ENCODE measurements around the gene TRPM3. TPM values are rescaled to one million over a fixed set of nuclear protein-coding genes. Genes with fewer than 3 reads are reported as not detected.

TRPM3 gene
- total RNA-seq, 1 experiment from 2014 or later: 0.03 TPM

DNA sequence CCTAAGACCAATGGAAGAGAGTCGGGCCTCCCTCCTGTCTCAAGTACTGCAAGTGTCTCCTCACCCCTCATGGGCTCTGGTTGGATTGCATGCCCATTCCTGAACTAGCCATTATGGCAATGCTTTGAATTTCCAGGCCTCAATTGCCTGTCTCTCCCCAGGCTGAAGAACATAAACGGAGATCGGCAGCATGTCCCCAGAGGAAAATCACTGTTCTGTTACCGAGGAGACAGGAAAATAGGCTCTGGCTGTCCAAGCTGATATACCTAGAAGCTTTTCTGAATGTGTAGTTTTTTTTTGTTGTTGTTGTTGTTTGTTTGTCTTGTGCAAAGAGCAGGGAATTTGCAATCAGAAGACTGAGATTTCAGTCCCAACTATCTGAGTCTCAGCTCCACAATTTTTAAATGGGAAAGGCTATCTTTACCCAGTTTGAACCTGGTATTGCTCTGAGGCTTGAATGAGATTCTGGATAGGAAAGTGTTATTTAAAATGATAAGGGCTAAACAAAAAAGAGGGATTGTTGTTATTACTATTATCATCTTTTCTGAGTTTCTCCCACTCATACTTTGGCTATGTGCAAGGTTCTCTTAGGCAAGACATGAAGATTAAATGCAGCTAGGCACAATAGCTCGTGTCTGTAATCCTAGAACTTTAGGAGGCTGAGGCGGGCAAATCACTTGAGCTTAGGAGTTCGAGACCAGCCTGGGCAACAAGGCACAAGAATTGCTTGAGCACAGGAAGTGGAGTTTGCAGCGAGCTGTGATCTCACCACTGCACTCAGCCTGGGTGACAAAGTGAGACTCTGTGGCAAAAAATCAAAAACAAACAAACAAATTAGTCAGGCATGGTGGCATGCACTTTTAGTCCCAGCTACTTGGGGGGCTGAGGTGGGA, 629.7 kb downstream of the TRPM3 start:
- peak in 1 of 2 experiments; percentile 10 for DNase-seq (ENCODE audit: low read depth in 1 of 2, low spot score in 2 of 2)

GRCh38 chr9:70490478-70490877, 630.9 kb downstream of the TRPM3 start:
- Histone ChIP-seq H3K4me3 (no peak overlapping the region), H3K9me3 (replicated peaks) (no peaks in the 10 kb centered on the region), H3K36me3 (no peaks in the 10 kb centered on the region), H3K27me3 (replicated peaks) (no peaks in the 10 kb centered on the region), H3K4me1 (replicated peaks) (peaks cover 12% of the 10 kb centered on the region), H3K27ac (no peak overlapping the region)
- DNase-seq (ENCODE audit: low read depth in 1 of 2, low spot score in 2 of 2): no peak

More for the DNA sequence above, 629.7 kb downstream of the TRPM3 start:
- H3K4me3 ChIP-seq: no peak overlapping the region
- H3K27ac ChIP-seq: no peak overlapping the region
- no peaks in the 10 kb centered on the region for H3K36me3 ChIP-seq
- no peaks in the 10 kb centered on the region for H3K27me3 ChIP-seq (replicated peaks)
- no peaks in the 10 kb centered on the region for H3K9me3 ChIP-seq (replicated peaks)
- H3K4me1 ChIP-seq (replicated peaks): peaks cover 12% of the 10 kb centered on the region

DNA sequence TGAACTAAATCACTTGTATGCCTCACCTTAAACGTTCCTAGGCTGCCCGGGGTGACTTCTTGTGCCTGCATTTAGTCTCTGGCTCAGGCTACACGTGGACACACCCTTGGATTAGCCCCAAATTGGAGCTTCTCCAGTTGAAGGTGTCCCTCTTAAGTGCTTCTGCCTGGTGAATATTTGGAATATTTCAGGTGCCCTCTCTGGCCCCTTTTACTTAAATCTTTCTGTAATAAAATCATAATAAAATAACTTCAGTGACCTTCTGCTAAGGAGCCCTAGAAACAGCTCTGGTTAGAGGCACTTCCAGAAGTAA, 632.7 kb downstream of the TRPM3 start:
- Histone ChIP-seq H3K36me3 (no peaks in the 10 kb centered on the region), H3K4me3 (no peak overlapping the region), H3K27me3 (replicated peaks) (no peaks in the 10 kb centered on the region), H3K4me1 (replicated peaks) (peaks cover 12% of the 10 kb centered on the region), H3K27ac (no peak overlapping the region), H3K9me3 (replicated peaks) (no peaks in the 10 kb centered on the region)
- DNase-seq (ENCODE audit: low read depth in 1 of 2, low spot score in 2 of 2): no peak

DNA sequence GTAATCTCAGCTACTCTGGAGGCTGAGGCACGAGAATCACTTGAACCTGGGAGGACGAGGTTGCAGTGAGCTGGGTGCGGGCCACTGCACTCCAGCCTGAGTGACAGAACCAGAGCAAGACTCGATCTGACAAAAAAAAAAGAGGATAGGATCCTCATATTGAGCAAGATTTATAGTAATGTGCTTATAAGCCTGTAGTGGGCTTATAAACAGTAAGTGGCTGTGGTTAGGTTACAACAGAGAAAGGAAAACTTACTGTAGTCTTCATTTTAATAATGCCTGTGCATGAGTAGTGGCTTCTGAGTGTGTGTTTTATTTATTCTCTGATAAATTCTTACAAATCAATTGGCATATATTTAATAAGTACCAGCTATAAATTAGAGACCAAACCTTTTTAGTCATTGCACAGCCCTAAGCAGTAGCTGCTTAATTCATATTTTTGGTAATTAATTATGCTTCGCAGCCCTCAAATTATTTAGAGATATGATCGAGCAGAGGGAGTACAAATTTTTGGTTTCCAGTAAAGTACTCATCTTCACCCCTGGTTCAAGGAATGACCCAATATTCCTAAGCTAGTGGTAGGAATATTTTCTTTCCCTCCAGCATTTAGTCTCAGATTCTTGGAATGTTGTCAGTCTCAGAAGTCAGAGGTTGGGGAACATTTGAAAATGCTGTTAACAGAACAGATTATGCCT, 633.2 kb downstream of the TRPM3 start:
- Histone ChIP-seq H3K27me3 (replicated peaks) (no peaks in the 10 kb centered on the region), H3K27ac (no peak overlapping the region), H3K4me3 (no peak overlapping the region), H3K36me3 (no peaks in the 10 kb centered on the region), H3K9me3 (replicated peaks) (no peaks in the 10 kb centered on the region), H3K4me1 (replicated peaks) (peaks cover 12% of the 10 kb centered on the region)
- no peak for DNase-seq (ENCODE audit: low read depth in 1 of 2, low spot score in 2 of 2)

DNA sequence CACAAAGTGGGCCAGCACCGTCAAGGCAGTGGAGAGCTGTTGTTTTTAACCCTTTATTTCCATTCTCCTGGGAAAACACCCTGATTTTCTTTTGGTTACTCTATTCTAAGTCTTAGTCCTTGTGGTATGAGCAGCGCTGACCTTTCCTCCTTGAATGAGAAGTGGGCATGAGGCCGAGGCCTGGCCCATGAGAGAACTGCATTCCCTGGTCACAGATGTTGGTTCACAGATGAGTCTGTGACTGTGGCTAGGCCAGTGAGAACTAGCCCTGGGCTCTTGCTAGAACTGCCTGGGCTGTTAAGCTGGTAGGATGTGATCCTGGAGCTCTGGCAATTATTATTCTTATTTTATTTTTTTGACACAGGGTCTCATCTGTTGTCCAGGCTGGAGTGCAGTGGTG, 635.3 kb downstream of the TRPM3 start:
- no peaks in the 10 kb centered on the region for H3K36me3 ChIP-seq

DNA sequence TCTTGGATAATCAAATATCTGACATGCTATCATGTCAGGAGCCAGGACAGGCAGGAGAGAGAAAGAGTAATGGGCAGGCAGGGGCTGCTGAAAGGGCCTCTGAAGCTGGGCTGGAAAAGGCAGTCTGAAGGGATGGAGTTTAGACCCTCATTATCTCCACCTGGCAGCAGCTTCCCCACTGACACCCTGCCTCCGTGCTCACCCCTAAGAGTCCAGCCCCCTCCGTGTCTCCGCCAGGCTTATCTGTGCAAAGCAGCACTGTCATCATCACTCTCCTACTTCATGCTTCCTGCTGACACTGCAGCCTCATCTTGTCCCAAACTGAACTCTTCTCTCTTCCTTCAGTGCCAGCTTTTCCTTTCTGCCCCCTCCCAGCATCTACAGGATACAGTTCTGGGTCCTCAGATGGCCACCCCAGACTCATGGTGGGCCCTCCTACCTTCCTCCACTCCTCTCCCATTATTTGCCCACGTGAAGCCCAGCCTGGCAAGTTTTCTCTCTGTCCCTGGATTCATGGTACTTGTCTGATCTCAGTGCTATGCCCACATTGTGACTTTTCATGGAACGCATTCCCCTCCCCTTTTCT, 636.1 kb downstream of the TRPM3 start:
- H3K27me3 ChIP-seq (replicated peaks): no peaks in the 10 kb centered on the region
- peaks cover 10% of the 10 kb centered on the region for H3K4me1 ChIP-seq (replicated peaks)
- no peaks in the 10 kb centered on the region for H3K9me3 ChIP-seq (replicated peaks)
- no peak overlapping the region for H3K27ac ChIP-seq
- no peak overlapping the region for H3K4me3 ChIP-seq
- DNase-seq (ENCODE audit: low read depth in 1 of 2, low spot score in 2 of 2): no peak
- H3K36me3 ChIP-seq: no peaks in the 10 kb centered on the region

More for the DNA sequence above, 635.3 kb downstream of the TRPM3 start:
- Histone ChIP-seq H3K27me3 (replicated peaks) (no peaks in the 10 kb centered on the region), H3K9me3 (replicated peaks) (no peaks in the 10 kb centered on the region), H3K4me3 (no peak overlapping the region), H3K27ac (no peak overlapping the region), H3K4me1 (replicated peaks) (peaks cover 3% of the 10 kb centered on the region)
- no peak for DNase-seq (ENCODE audit: low read depth in 1 of 2, low spot score in 2 of 2)

GRCh38 chr9:70484232-70485130, 636.9 kb downstream of the TRPM3 start:
- H3K36me3 ChIP-seq: no peaks in the 10 kb centered on the region
- no peak overlapping the region for H3K4me3 ChIP-seq
- H3K27ac ChIP-seq: no peak overlapping the region
- no peaks in the 10 kb centered on the region for H3K27me3 ChIP-seq (replicated peaks)
- H3K4me1 ChIP-seq (replicated peaks): peaks cover 19% of the 10 kb centered on the region
- no peaks in the 10 kb centered on the region for H3K9me3 ChIP-seq (replicated peaks)
- DNase-seq (ENCODE audit: low read depth in 1 of 2, low spot score in 2 of 2): peak in 1 of 2 experiments; percentile 43

DNA sequence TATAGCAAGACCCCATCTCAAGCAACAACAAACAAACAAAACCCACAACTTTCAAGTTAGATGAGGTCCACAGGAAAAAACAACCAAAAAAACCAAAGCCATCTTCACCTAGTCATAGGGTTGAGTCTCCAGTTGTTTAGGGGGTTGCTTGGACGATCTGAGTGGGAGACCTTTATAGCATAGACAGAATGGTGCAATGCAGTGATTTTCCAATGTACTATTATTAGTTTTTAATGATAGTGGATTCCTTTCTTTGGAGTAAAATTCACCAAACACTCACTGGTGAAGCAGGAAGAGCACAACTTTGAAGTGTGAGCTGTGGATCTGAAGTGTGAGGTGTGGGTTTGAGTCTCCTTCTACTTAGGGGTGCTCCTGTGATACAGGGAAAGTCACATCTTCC, 640.0 kb downstream of the TRPM3 start:
- Histone ChIP-seq H3K4me3 (no peak overlapping the region), H3K27ac (no peak overlapping the region), H3K36me3 (no peaks in the 10 kb centered on the region), H3K4me1 (replicated peaks) (peaks cover 39% of the 10 kb centered on the region), H3K9me3 (replicated peaks) (no peaks in the 10 kb centered on the region), H3K27me3 (replicated peaks) (no peaks in the 10 kb centered on the region)
- no peak for DNase-seq (ENCODE audit: low read depth in 1 of 2, low spot score in 2 of 2)

GRCh38 chr9:70480405-70480980, 640.9 kb downstream of the TRPM3 start:
- Histone ChIP-seq H3K36me3 (no peaks in the 10 kb centered on the region), H3K9me3 (replicated peaks) (no peaks in the 10 kb centered on the region), H3K4me1 (replicated peaks) (peaks cover 39% of the 10 kb centered on the region), H3K4me3 (no peak overlapping the region), H3K27me3 (replicated peaks) (no peaks in the 10 kb centered on the region), H3K27ac (peak overlapping the region; percentile 31)
- DNase-seq (ENCODE audit: low read depth in 1 of 2, low spot score in 2 of 2): peak in 1 of 2 experiments; percentile 58

GRCh38 chr9:70479880-70480291, 641.5 kb downstream of the TRPM3 start:
- Histone ChIP-seq H3K36me3 (no peaks in the 10 kb centered on the region), H3K9me3 (replicated peaks) (no peaks in the 10 kb centered on the region), H3K4me1 (replicated peaks) (peaks cover 39% of the 10 kb centered on the region), H3K27me3 (replicated peaks) (no peaks in the 10 kb centered on the region), H3K27ac (peak overlapping the region; percentile 31; the same call in 1 of the 2 replicates), H3K4me3 (no peak overlapping the region)
- DNase-seq (ENCODE audit: low read depth in 1 of 2, low spot score in 2 of 2): peak; percentile 41 to 51
